ENCODE results near the gene CDC42BPB.

GRCh38 chr14:103064978-103065377, 7.6 kb upstream of the CDC42BPB start:
- no peak for TF ChIP-seq CTCF (IDR thresholded peaks at IDR 0.05)
- no peak for TF ChIP-seq POLR2A (IDR thresholded peaks at IDR 0.05)
